Common myeloid progenitor, CD34-positive (primary cell): ENCODE data around the gene TMEM232.

ENCODE experiments used
- CTCF ChIA-PET: fragments of 350-600 bp; sonication (Branson Sonifier 250); formaldehyde crosslinking; loops from one replicate; lab custom pipeline; 2021; ENCODE audit warnings: antibody characterized with exemption; lab: Charles Lee
- POLR2A ChIA-PET: fragments of 350-600 bp; sonication (Branson Sonifier 250); formaldehyde crosslinking; loops from one replicate; lab custom pipeline; 2021; ENCODE audit warnings: antibody characterized with exemption; lab: Charles Lee
- DNase-seq, 3 donors: peaks; one replicate each; pipeline versions ENCODE4 v3.0.0 to v3.0.0-alpha.2; 2013
- H3K27ac ChIP-seq, 2 experiments: 1 replicate in 1 of 2; 2 replicates in 1 of 2; pipeline ENCODE4 v1.7.0; 2013; ENCODE audit warnings: inconsistent platforms in 2 of 2, low read length in 2 of 2, mild to moderate bottlenecking in 2 of 2, low read depth in 1 of 2, moderate library complexity in 1 of 2; ENCODE audit not compliant: severe bottlenecking in 2 of 2, insufficient read depth in 1 of 2, poor library complexity in 1 of 2
- H3K27me3 ChIP-seq, 5 experiments: replicated peaks in 2 of 5; 1 replicate in 3 of 5; 2 replicates in 2 of 5; pipeline versions ENCODE4 v1.6.1 to v1.7.0; 2013; ENCODE audit warnings: low read length in 4 of 5, mild to moderate bottlenecking in 2 of 5, moderate library complexity in 2 of 5, inconsistent platforms in 1 of 5; ENCODE audit not compliant: insufficient read depth in 5 of 5, control insufficient read depth in 4 of 5
- H3K36me3 ChIP-seq, 4 experiments: 1 replicate in 2 of 4; 2 replicates in 2 of 4; pipeline versions ENCODE4 v1.6.1 to v1.7.0; 2013; ENCODE audit warnings: low read length in 3 of 4, control low read depth in 1 of 4, mild to moderate bottlenecking in 1 of 4; ENCODE audit not compliant: control insufficient read depth in 4 of 4, insufficient read depth in 4 of 4
- H3K4me1 ChIP-seq, 4 experiments: 1 replicate in 3 of 4; 2 replicates in 1 of 4; pipeline versions ENCODE4 v1.6.1 to v1.7.1; 2013; ENCODE audit warnings: low read length in 3 of 4, mild to moderate bottlenecking in 3 of 4, control low read depth in 1 of 4, inconsistent platforms in 1 of 4, moderate library complexity in 1 of 4; ENCODE audit not compliant: control insufficient read depth in 4 of 4, insufficient read depth in 4 of 4; ENCODE audit errors: control extremely low read depth in 1 of 4
- H3K4me3 ChIP-seq, 7 experiments: 1 replicate in 4 of 7; 2 replicates in 3 of 7; pipeline versions ENCODE4 v1.5.1 to v1.7.0; 2013; ENCODE audit warnings: mild to moderate bottlenecking in 7 of 7, low read length in 6 of 7, moderate library complexity in 6 of 7, inconsistent platforms in 2 of 7, low read depth in 2 of 7, control low read depth in 1 of 7; ENCODE audit not compliant: insufficient read depth in 4 of 7, control insufficient read depth in 1 of 7; ENCODE audit errors: extremely low read depth in 1 of 7
- H3K9me3 ChIP-seq, 5 experiments: 1 replicate in 4 of 5; 2 replicates in 1 of 5; pipeline versions ENCODE4 v1.6.1 to v1.7.1; 2013; ENCODE audit warnings: low read length in 4 of 5, mild to moderate bottlenecking in 2 of 5, inconsistent platforms in 1 of 5, low read depth in 1 of 5, moderate library complexity in 1 of 5; ENCODE audit not compliant: control insufficient read depth in 4 of 5, insufficient read depth in 2 of 5; ENCODE audit errors: control extremely low read depth in 1 of 5
- WGBS: methylation state at CpG from one replicate; pipeline ENCODE4 v1.1.5; 2013; ENCODE audit not compliant: insufficient coverage; 5-methylcytosine and 5-hydroxymethylcytosine counted together

Gene TMEM232

DNA sequence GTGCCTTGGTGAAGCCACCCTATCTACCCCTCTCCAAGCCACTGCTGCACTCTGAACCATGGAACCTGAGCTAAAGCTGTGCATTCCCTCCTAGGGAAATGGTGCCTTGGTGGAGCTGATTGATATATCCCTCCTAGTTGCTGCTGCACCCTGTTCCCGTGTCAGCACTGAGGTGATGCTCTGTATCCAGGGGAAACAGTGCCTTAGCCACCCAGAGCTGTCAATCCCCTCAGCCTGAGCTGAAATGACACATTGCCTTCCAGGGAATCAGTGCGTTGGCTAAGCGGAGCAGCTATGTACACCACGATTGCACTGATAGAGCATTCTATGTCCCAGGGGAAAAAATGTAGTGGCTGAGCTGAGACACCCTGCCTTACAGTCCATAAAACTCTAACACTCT lies 257.0 kb downstream of the TMEM232 start:
- Histone ChIP-seq H3K27ac (no peak overlapping the region), H3K4me3 (no peak overlapping the region), H3K27me3 (peaks cover 0 to 1% (median 0%) of the 10 kb centered on the region in 5 experiments), H3K36me3 (no peaks in the 10 kb centered on the region), H3K4me1 (no peaks in the 10 kb centered on the region), H3K9me3 (peaks cover 1 to 16% (median 5%) of the 10 kb centered on the region in 5 experiments)
- CTCF ChIA-PET = no interaction called here
- DNase-seq = no peak
- POLR2A ChIA-PET = no interaction called here
- WGBS = 100% methylated on average over 4 of the region's 4 CpGs

DNA sequence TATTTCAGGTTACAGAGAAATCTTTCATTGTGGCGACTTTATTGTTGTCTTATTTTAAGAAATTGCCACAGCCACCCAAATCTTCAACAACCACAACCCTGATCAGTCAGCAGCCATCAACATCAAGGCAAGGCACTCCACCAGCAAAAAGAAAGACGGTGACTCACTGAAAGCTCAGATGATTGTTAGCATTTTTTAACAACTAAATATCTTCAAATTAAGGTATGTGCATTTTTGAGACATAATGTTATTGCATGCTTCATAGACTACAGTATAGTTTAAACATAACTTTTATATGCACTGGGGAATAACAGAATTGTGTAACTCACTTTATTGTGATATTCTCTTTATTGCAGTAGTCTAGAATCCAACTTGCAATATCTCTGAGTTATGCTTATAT lies 263.4 kb downstream of the TMEM232 start:
- Histone ChIP-seq H3K36me3 (no peaks in the 10 kb centered on the region), H3K27ac (no peak overlapping the region), H3K4me3 (no peak overlapping the region), H3K4me1 (no peaks in the 10 kb centered on the region), H3K27me3 (no peaks in the 10 kb centered on the region), H3K9me3 (peaks cover 0 to 1% (median 0%) of the 10 kb centered on the region in 5 experiments)
- POLR2A ChIA-PET = no interaction called here
- CTCF ChIA-PET = no interaction called here
- WGBS = no CpG with 5 or more reads among the region's 2 CpGs
- DNase-seq = no peak

GRCh38 chr5:110460837-110461236 lies 265.6 kb downstream of the TMEM232 start:
- Histone ChIP-seq H3K27ac (no peak overlapping the region), H3K9me3 (peaks cover 0 to 1% (median 0%) of the 10 kb centered on the region in 5 experiments), H3K4me1 (no peaks in the 10 kb centered on the region), H3K4me3 (no peak overlapping the region), H3K36me3 (no peaks in the 10 kb centered on the region), H3K27me3 (no peaks in the 10 kb centered on the region)
- 100% methylated on average over 3 of the region's 4 CpGs for WGBS
- POLR2A ChIA-PET = no interaction called here
- no peak for DNase-seq
- CTCF ChIA-PET = no interaction called here

GRCh38 chr5:110458313-110458712 lies 268.2 kb downstream of the TMEM232 start:
- Histone ChIP-seq H3K9me3 (no peaks in the 10 kb centered on the region), H3K27ac (no peak overlapping the region), H3K27me3 (no peaks in the 10 kb centered on the region), H3K36me3 (no peaks in the 10 kb centered on the region), H3K4me3 (no peak overlapping the region), H3K4me1 (no peaks in the 10 kb centered on the region)
- no CpG with 5 or more reads among the region's 1 CpG for WGBS
- no peak for DNase-seq
- CTCF ChIA-PET = no interaction called here
- POLR2A ChIA-PET = no interaction called here

DNA sequence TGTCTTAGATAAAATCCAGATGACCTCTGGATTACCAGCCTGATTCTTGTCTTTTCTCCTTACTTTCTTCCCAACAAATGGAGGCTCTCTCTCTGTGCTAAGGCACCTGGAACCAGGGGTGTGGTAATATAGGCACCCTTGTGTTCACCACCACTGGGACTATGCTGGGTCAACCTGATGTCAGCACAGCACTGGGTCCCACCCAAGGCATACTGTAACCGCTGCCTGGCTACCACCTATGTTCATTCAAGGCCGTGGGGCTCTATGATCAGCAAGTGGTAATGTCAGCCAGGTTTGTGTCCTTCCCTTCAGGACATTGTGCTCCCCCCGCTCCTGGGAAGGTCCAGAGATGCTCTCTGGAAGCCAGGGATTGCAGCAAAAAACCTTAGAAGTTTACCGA lies 283.6 kb downstream of the TMEM232 start:
- Histone ChIP-seq H3K27ac (no peak overlapping the region), H3K27me3 (peaks cover 0 to 2% (median 0%) of the 10 kb centered on the region in 5 experiments), H3K4me3 (no peak overlapping the region), H3K4me1 (no peaks in the 10 kb centered on the region), H3K9me3 (no peaks in the 10 kb centered on the region), H3K36me3 (no peaks in the 10 kb centered on the region)
- CTCF ChIA-PET = no interaction called here
- 100% methylated on average over 3 of the region's 4 CpGs for WGBS
- POLR2A ChIA-PET = no interaction called here
- no peak for DNase-seq

GRCh38 chr5:110441035-110441434 lies 285.4 kb downstream of the TMEM232 start:
- peaks cover 0 to 2% (median 0%) of the 10 kb centered on the region in 5 experiments for H3K27me3 ChIP-seq
- no peaks in the 10 kb centered on the region for H3K36me3 ChIP-seq
- no CpG with 5 or more reads among the region's 2 CpGs for WGBS
- no peaks in the 10 kb centered on the region for H3K9me3 ChIP-seq
- ChIA-PET POLR2A (no interaction called here), CTCF (no interaction called here)
- peak; percentile 14 to 25 (median 21) for DNase-seq
- no peak overlapping the region for H3K4me3 ChIP-seq
- no peak overlapping the region for H3K27ac ChIP-seq
- H3K4me1 ChIP-seq = no peaks in the 10 kb centered on the region

- no peak for DNase-seq
- ChIA-PET POLR2A (no interaction called here), CTCF (no interaction called here)
- Histone ChIP-seq H3K27ac (no peak overlapping the region), H3K9me3 (no peaks in the 10 kb centered on the region), H3K36me3 (no peaks in the 10 kb centered on the region), H3K4me1 (no peaks in the 10 kb centered on the region), H3K4me3 (no peak overlapping the region), H3K27me3 (peaks cover 0 to 2% (median 0%) of the 10 kb centered on the region in 5 experiments)
- 100% methylated on average over 1 of the region's 2 CpGs for WGBS
Observed at GRCh38 chr5:110440058-110440457, 286.4 kb downstream of the TMEM232 start.
